Heart right ventricle (tissue), 16 donors: ENCODE measurements around the gene CCR4. TPM values are rescaled to one million over a fixed set of nuclear protein-coding genes. Genes with fewer than 3 reads are reported as not detected.
A peak's percentile ranks its signal among the peaks of the same experiment; 100 is the strongest.

ENCODE experiments used
- ATAC-seq, 8 donors: fragments of 200-7000 bp; cut with Tn5 transposase; one replicate each; pipeline ENCODE4 v1.9.1; 2020; ENCODE audit warnings: mild to moderate bottlenecking in 8 of 8, moderate library complexity in 8 of 8, moderate number of reproducible peaks in 1 of 8
- DNase-seq, 2 donors: peaks; one replicate each; pipeline ENCODE4 v3.0.0-alpha.2; 2020
- H3K27ac ChIP-seq, 10 donors: fragments of 200-600 bp; sonication (generic) in 2 of 10; one replicate each; pipeline versions ENCODE4 v1.5.0 to v1.8.0; 2020 to 2022; ENCODE audit warnings: mild to moderate bottlenecking in 3 of 10
- H3K27me3 ChIP-seq, 7 donors: fragments of 200-600 bp; one replicate each; pipeline ENCODE4 v1.8.0; 2021 to 2022; ENCODE audit warnings: mild to moderate bottlenecking in 2 of 7
- H3K36me3 ChIP-seq, 9 donors: fragments of 200-600 bp; sonication (generic) in 1 of 9; one replicate each; pipeline versions ENCODE4 v1.5.0 to v1.8.0; 2020 to 2022; ENCODE audit warnings: mild to moderate bottlenecking in 2 of 9
- H3K4me1 ChIP-seq, 9 donors: fragments of 200-600 bp; sonication (generic) in 1 of 9; one replicate each; pipeline versions ENCODE4 v1.5.0 to v1.8.0; 2020 to 2022; ENCODE audit warnings: mild to moderate bottlenecking in 4 of 9
- H3K4me3 ChIP-seq, 10 donors: fragments of 200-600 bp; sonication (generic) in 2 of 10; one replicate each; pipeline versions ENCODE4 v1.5.0 to v1.8.0; 2020 to 2022; ENCODE audit warnings: mild to moderate bottlenecking in 7 of 10, moderate library complexity in 2 of 10
- H3K9me3 ChIP-seq, 11 donors: fragments of 200-600 bp in 10 of 11; sonication (generic) in 2 of 11; one replicate each; pipeline versions ENCODE4 v1.5.0 to v1.8.0; 2013 to 2022; ENCODE audit warnings: mild to moderate bottlenecking in 2 of 11, control low read depth in 1 of 11, moderate library complexity in 1 of 11
- CTCF ChIP-seq, 9 donors: fragments of 200-600 bp; sonication (generic) in 2 of 9; IDR thresholded peaks; one replicate each; pipeline versions ENCODE4 v1.5.0 to v1.8.0; 2021 to 2022; ENCODE audit warnings: antibody characterized with exemption in 9 of 9, mild to moderate bottlenecking in 5 of 9, moderate library complexity in 1 of 9
- WGBS, 2 donors: extraction: QIAGEN DNeasy Blood & Tissue Kit; methylation state at CpG; one replicate each; pipeline ENCODE4 v1.1.7; 2013; ENCODE audit warnings: inconsistent platforms in 1 of 2; 5-methylcytosine and 5-hydroxymethylcytosine counted together
- intact Hi-C, 10 donors: fragments of 100-400 bp; cut with DNase I; formaldehyde crosslinking; loops; one replicate each; pipeline versions ENCODE4 v1.11.1 to v1.14.2; 2022
- polyA plus RNA-seq, 2 donors: library from polyadenylated mRNA; stranded (reverse); fragments of 200-250 nt; gene quantifications; one replicate each; pipeline ENCODE4 v1.2.3, GENCODE V29; 2013
- total RNA-seq, 10 donors: library from RNA; stranded (reverse); fragmentation: NEBNext Ultra II Directional in 3 of 10; extraction: Animal tissue kit (Norgen Biotek cat#: 25700) in 3 of 10; gene quantifications; one replicate each; pipeline versions ENCODE4 v1.2.1 to v1.2.4, GENCODE V29; 2021 to 2023
- donor health status: Arrhythmogenic right ventricular cardiomyopathy.
- donor health status: ischemic (EF 13 %, LVEDD 7.1; RV severe dilation, severe dysfunction).
- donor health status: healthy with polysubstance abuse.
- donor health status: DM: no; HTN: yes; CAD: no.
- donor health status: DM: no; HTN: no; CAD: no.
- donor health status: ischemic (EF 25% LVEDD 6.9; RV normal size, moderate dysfunction).
- donor health status: ischemic (EF 25% LVEDD 5.7; RV mildly dilated, moderate dysfunction).
- donor health status: healthy.
- donor health status: DM: yes; HTN: yes; CAD: no.
- donor health status: Ischemic cardiomyopathy.
- donor health status: ischemic (EF 35%, LVEDD 5.7; RV mildly dilated, moderate dysfunction).
- donor health status: nonischemic (EF 11% LVEDD 7.7; RV severe dilation, severe dysfunction).
- donor health status: DM: yes; HTN: yes; CAD: no.
- donor health status: PGD.
- donor health status: ischemic (EF 29% LVEDD 5.4; RV normal size, mild dysfunction).
- donor health status: nonischemic (EF 23%, LVEDD 6.1; RV moderate dilation, normal function).

CCR4 gene
- total and polyA plus RNA-seq, 12 donors: 0.01 to 1.2 (median 0.11) TPM; not detected in 5

- Histone ChIP-seq H3K4me1 (no peaks in the 10 kb centered on the region), H3K27ac (no peak overlapping the region), H3K4me3 (no peak overlapping the region), H3K36me3 (no peaks in the 10 kb centered on the region), H3K9me3 (no peaks in the 10 kb centered on the region), H3K27me3 (no peaks in the 10 kb centered on the region)
- WGBS, 2 donors: 94 to 95% methylated on average over 2 of the region's 2 CpGs
- no peak for TF ChIP-seq CTCF (IDR thresholded peaks at IDR 0.05)
- no peak for ATAC-seq
- intact Hi-C loops: no loop called here
- no peak for DNase-seq
These were observed 40.5 kb upstream of the CCR4 start for GRCh38 chr3:32910954-32911353.

DNA sequence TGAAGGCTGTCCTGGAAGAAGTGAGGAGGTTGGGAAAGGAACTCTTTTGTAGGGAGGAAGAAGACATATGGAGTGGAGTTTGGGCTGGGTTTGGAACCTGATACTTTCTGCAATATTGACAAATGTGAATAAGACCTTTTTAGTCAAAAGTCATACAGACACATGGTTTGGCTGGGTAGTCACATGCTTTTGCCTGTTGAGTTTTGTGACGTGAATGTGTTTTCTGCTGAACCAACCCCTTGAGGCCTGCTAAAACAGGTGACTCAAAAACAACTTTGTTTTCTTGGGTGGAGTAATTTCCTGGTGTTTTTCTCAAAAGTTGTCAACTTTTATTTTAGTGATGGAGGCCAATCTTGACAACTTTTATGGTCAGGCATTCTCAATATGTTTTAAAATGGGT, 39.4 kb upstream of the CCR4 start:
- peaks cover 0 to 6% (median 0%) of the 10 kb centered on the region in 11 donors for H3K9me3 ChIP-seq
- WGBS, 2 donors: 87 to 90% methylated on average over 1 of the region's 1 CpG
- no peaks in the 10 kb centered on the region for H3K4me1 ChIP-seq
- no peak for DNase-seq
- intact Hi-C loops: no loop called here
- no peak for ATAC-seq
- no peak overlapping the region for H3K4me3 ChIP-seq
- no peak for TF ChIP-seq CTCF (IDR thresholded peaks at IDR 0.05)
- no peak overlapping the region for H3K27ac ChIP-seq
- no peaks in the 10 kb centered on the region for H3K36me3 ChIP-seq
- no peaks in the 10 kb centered on the region for H3K27me3 ChIP-seq

DNA sequence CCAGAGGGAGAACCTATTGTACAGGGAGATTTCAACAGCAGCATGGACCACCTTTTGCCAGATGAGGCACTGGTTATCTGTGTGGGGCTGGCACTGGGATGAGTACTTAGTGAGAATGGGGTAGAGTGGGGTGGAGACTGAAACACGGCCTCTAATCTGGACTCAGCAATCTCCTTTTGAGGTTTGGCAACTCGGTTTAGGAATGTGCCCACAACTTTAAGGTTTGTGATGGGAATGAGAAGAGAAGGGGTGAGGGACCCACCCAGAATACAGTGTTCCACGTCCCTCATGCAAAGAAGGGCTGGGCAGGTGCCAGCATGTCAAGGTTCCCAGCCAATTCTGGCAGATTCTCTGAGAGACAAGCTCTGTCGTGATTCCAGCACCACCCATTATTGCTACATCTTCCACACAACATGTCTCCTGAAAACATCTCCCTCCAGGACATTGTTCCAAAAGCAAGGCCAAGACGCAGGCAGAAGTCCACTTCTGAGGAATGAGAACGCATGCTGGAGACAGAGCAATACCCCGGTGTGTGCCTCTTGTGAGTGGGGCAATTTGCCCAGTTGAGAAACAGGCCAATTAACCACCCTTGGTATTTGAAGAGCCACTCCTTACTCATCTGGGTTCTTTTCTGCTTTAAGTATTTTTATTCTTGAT, 37.5 kb upstream of the CCR4 start:
- DNase-seq (peak in 1 of 2 donors; percentile 35), ATAC-seq (peak in 3 of 8 donors; percentile 62 to 76 (median 67))
- 45 to 48% methylated on average over 7 of the region's 7 CpGs for WGBS, 2 donors
- no peak for TF ChIP-seq CTCF (IDR thresholded peaks at IDR 0.05)
- no peaks in the 10 kb centered on the region for H3K27me3 ChIP-seq
- H3K36me3 ChIP-seq: no peaks in the 10 kb centered on the region
- no peak overlapping the region for H3K27ac ChIP-seq
- peaks cover 0 to 12% (median 0%) of the 10 kb centered on the region in 11 donors for H3K9me3 ChIP-seq
- H3K4me1 ChIP-seq: no peaks in the 10 kb centered on the region
- intact Hi-C loops: no loop called here
- H3K4me3 ChIP-seq: no peak overlapping the region

DNA sequence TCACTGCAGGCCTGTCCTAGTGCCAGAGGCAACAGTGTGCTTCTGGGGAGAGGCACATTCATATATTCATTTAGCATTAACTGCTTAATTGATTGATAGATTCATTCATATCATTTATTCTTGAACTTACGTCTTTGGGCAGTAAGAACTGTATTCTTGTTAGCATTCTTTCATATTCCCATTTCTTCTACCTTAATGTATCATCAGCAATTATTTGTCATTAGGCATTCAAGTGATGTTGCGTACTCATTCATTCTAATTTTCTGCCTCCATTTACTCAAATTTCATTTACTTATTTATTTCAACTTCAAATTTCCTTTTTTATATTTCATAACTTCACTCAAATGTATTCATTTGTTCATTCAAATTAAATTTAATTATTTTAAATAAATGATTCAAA, 31.5 kb upstream of the CCR4 start:
- H3K4me3 ChIP-seq: no peak overlapping the region
- no peak for TF ChIP-seq CTCF (IDR thresholded peaks at IDR 0.05)
- no peaks in the 10 kb centered on the region for H3K27me3 ChIP-seq
- ATAC-seq (no peak), DNase-seq (no peak)
- peaks cover 0 to 12% (median 0%) of the 10 kb centered on the region in 11 donors for H3K9me3 ChIP-seq
- intact Hi-C loops: no loop called here
- WGBS, 2 donors: 85 to 94% methylated on average over 2 of the region's 2 CpGs
- no peaks in the 10 kb centered on the region for H3K36me3 ChIP-seq
- H3K4me1 ChIP-seq: no peaks in the 10 kb centered on the region
- H3K27ac ChIP-seq: no peak overlapping the region
